H1 (cell line): Measurements from ENCODE around the gene PLSCR1. TPM values are rescaled to one million over a fixed set of nuclear protein-coding genes. Genes with fewer than 3 reads are reported as not detected.

ENCODE experiments used
- CTCF ChIA-PET: fragments of 300-600 bp; sonication (Branson Sonifier 250); formaldehyde crosslinking; loops from one replicate; lab custom pipeline; 2021; ENCODE audit not compliant: partially characterized antibody; lab: Charles Lee
- POLR2A ChIA-PET: fragments of 300-600 bp; sonication (Branson Sonifier 250); formaldehyde crosslinking; loops from one replicate; lab custom pipeline; 2021; ENCODE audit warnings: inconsistent platforms; ENCODE audit not compliant: partially characterized antibody; lab: Charles Lee
- DNase-seq, 2 experiments: peaks; one replicate each; pipeline versions ENCODE4 v3.0.0 to v3.0.0-alpha.2; 2010 to 2022; ENCODE audit warnings: low spot score in 2 of 2, low read depth in 1 of 2, mixed read lengths in 1 of 2
- FAIRE-seq: peaks from 2 replicates; lab custom pipeline; 2011; peaks lifted over from hg19 to GRCh38; lab: Jason Lieb, UNC
- H2AFZ ChIP-seq: 2 replicates; pipeline ENCODE4 v1.8.1; 2012; ENCODE audit warnings: low read length, inconsistent platforms
- H2AK5ac ChIP-seq: 2 replicates; pipeline ENCODE4 v1.6.1; 2013; ENCODE audit warnings: low read depth, low read length
- H2BK120ac ChIP-seq: replicated peaks from 2 replicates; pipeline ENCODE3; 2013; ENCODE audit warnings: low read depth, low read length, inconsistent platforms
- H2BK12ac ChIP-seq: 2 replicates; pipeline ENCODE4 v1.6.1; 2013; ENCODE audit warnings: low read depth, low read length
- H2BK15ac ChIP-seq: 2 replicates; pipeline ENCODE4 v1.6.1; 2013; ENCODE audit warnings: low read length
- H2BK20ac ChIP-seq: 2 replicates; pipeline ENCODE4 v1.6.1; 2013; ENCODE audit warnings: low read length
- H2BK5ac ChIP-seq: 2 replicates; pipeline ENCODE4 v1.6.1; 2013; ENCODE audit warnings: low read depth, low read length
- H3K14ac ChIP-seq: 2 replicates; pipeline ENCODE4 v1.6.1; 2013; ENCODE audit warnings: inconsistent platforms; ENCODE audit not compliant: insufficient read length
- H3K18ac ChIP-seq: 2 replicates; pipeline ENCODE4 v1.6.1; 2013; ENCODE audit warnings: low read length; ENCODE audit errors: extremely low read depth
- H3K23ac ChIP-seq: 2 replicates; pipeline ENCODE4 v1.6.1; 2013; ENCODE audit warnings: inconsistent platforms; ENCODE audit not compliant: insufficient read length
- H3K23me2 ChIP-seq: 2 replicates; pipeline ENCODE4 v1.6.1; 2013; ENCODE audit warnings: low read depth, low read length
- H3K27ac ChIP-seq: 2 replicates; pipeline ENCODE4 v1.6.1; 2011; ENCODE audit warnings: low read depth, low read length, inconsistent platforms
- H3K27me3 ChIP-seq, 4 experiments: replicated peaks in 1 of 4; 1 replicate in 1 of 4; 2 replicates in 3 of 4; pipeline versions ENCODE4 v1.6.1 to v1.8.1; 2011 to 2013; ENCODE audit warnings: low read length in 3 of 4, mild to moderate bottlenecking in 3 of 4, inconsistent platforms in 2 of 4, mixed read lengths in 2 of 4, moderate library complexity in 1 of 4; ENCODE audit not compliant: control insufficient read depth in 3 of 4, insufficient read depth in 3 of 4; ENCODE audit errors: extremely low read depth in 1 of 4
- H3K36me3 ChIP-seq, 4 experiments: 2 replicates each; pipeline versions ENCODE4 v1.6.1 to v1.8.1; 2011 to 2013; ENCODE audit warnings: mild to moderate bottlenecking in 4 of 4, low read length in 3 of 4, moderate library complexity in 2 of 4, control low read depth in 1 of 4, inconsistent platforms in 1 of 4; ENCODE audit not compliant: insufficient read depth in 4 of 4, control insufficient read depth in 2 of 4
- H3K4ac ChIP-seq: replicated peaks from 2 replicates; pipeline ENCODE3; 2013; ENCODE audit warnings: low read length, low read depth, mixed read lengths, inconsistent platforms; ENCODE audit not compliant: insufficient read length
- H3K4me1 ChIP-seq, 4 experiments: replicated peaks in 1 of 4; 1 replicate in 1 of 4; 2 replicates in 3 of 4; pipeline versions ENCODE4 v1.6.1 to v1.8.1; 2011 to 2013; ENCODE audit warnings: low read length in 3 of 4, inconsistent platforms in 2 of 4, mixed read lengths in 1 of 4; ENCODE audit not compliant: insufficient read depth in 4 of 4, control insufficient read depth in 3 of 4
- H3K4me2 ChIP-seq, 2 experiments: 2 replicates each; pipeline versions ENCODE4 v1.6.1 to v1.8.1; 2011 to 2013; ENCODE audit warnings: low read depth in 2 of 2, low read length in 2 of 2, control low read depth in 1 of 2, inconsistent platforms in 1 of 2, mild to moderate bottlenecking in 1 of 2; ENCODE audit not compliant: insufficient read depth in 1 of 2
- H3K4me3 ChIP-seq, 4 experiments: fragments of 200-600, 300-600 bp in 1 of 4; sonication (generic), shearing (Covaris generic), sonication (Bioruptor Twin) in 1 of 4; 2 replicates each; pipeline versions ENCODE4 v1.5.1 to v1.8.1; 2011 to 2016; ENCODE audit warnings: low read length in 4 of 4, low read depth in 3 of 4, control low read depth in 2 of 4, inconsistent platforms in 2 of 4, mild to moderate bottlenecking in 2 of 4, mixed read lengths in 1 of 4, moderate library complexity in 1 of 4; ENCODE audit not compliant: insufficient read depth in 2 of 4; ENCODE audit errors: extremely low read depth in 1 of 4
- H3K56ac ChIP-seq: replicated peaks from 2 replicates; pipeline ENCODE3; 2013; ENCODE audit warnings: low read depth, mild to moderate bottlenecking, mixed read lengths, low read length, inconsistent platforms; ENCODE audit not compliant: insufficient read length
- H3K79me1 ChIP-seq: 2 replicates; pipeline ENCODE4 v1.6.1; 2013; ENCODE audit warnings: low read depth, low read length, control low read depth
- H3K79me2 ChIP-seq, 2 experiments: 2 replicates each; pipeline versions ENCODE4 v1.6.1 to v1.8.1; 2012 to 2013; ENCODE audit warnings: low read length in 2 of 2, mild to moderate bottlenecking in 2 of 2, inconsistent platforms in 1 of 2; ENCODE audit not compliant: insufficient read depth in 2 of 2, control insufficient read depth in 1 of 2
- H3K9ac ChIP-seq, 4 experiments: replicated peaks in 1 of 4; 1 replicate in 1 of 4; 2 replicates in 3 of 4; pipeline versions ENCODE4 v1.6.1 to v1.8.1; 2011 to 2013; ENCODE audit warnings: low read depth in 3 of 4, low read length in 3 of 4, control low read depth in 2 of 4, mild to moderate bottlenecking in 2 of 4, moderate library complexity in 2 of 4, inconsistent platforms in 1 of 4; ENCODE audit errors: extremely low read depth in 1 of 4
- H3K9me3 ChIP-seq, 2 experiments: 2 replicates each; pipeline versions ENCODE4 v1.6.1 to v1.8.1; 2012 to 2013; ENCODE audit warnings: mild to moderate bottlenecking in 2 of 2, moderate library complexity in 2 of 2, control low read depth in 1 of 2, inconsistent platforms in 1 of 2, low read depth in 1 of 2, low read length in 1 of 2, mixed read lengths in 1 of 2; ENCODE audit not compliant: insufficient read depth in 2 of 2
- H4K20me1 ChIP-seq, 2 experiments: replicated peaks in 1 of 2; 2 replicates each; pipeline versions ENCODE3 to v1.8.1; 2011 to 2013; ENCODE audit warnings: inconsistent platforms in 2 of 2, low read length in 2 of 2, mild to moderate bottlenecking in 1 of 2; ENCODE audit not compliant: insufficient read depth in 2 of 2, control insufficient read depth in 1 of 2
- H4K5ac ChIP-seq: 2 replicates; pipeline ENCODE4 v1.6.1; 2013; ENCODE audit warnings: low read length, low read depth, mixed read lengths, inconsistent platforms; ENCODE audit not compliant: insufficient read length
- H4K8ac ChIP-seq: 2 replicates; pipeline ENCODE4 v1.8.0; 2013; ENCODE audit warnings: mild to moderate bottlenecking, moderate library complexity, low read length, inconsistent platforms; ENCODE audit not compliant: insufficient read depth; ENCODE audit errors: extremely low read depth
- H4K91ac ChIP-seq: replicated peaks from 2 replicates; pipeline ENCODE3; 2013; ENCODE audit warnings: low read length, mixed read lengths, inconsistent platforms; ENCODE audit not compliant: insufficient read length
- ATF3 ChIP-seq: IDR thresholded peaks from 2 replicates; pipeline ENCODE4 v1.6.1; 2011; ENCODE audit warnings: low read depth, mild to moderate bottlenecking, low read length; ENCODE audit not compliant: insufficient read depth
- BCL11A ChIP-seq, 2 experiments: IDR thresholded peaks; one replicate each; pipeline ENCODE4 v1.6.1; 2011; ENCODE audit warnings: low read depth in 2 of 2, low read length in 2 of 2, mild to moderate bottlenecking in 2 of 2
- CBX8 ChIP-seq: fragments of 300-800, 300-1000 bp; sonication (generic); IDR thresholded peaks from 2 replicates; pipeline ENCODE4 v1.7.1; 2016; ENCODE audit warnings: low read depth, low read length, borderline replicate concordance
- CREB1 ChIP-seq: IDR thresholded peaks from 2 replicates; pipeline ENCODE4 v1.6.1; 2012; ENCODE audit warnings: inconsistent platforms
- CTCF ChIP-seq, 3 experiments: IDR thresholded peaks; 1 replicate in 2 of 3; 2 replicates in 1 of 3; pipeline versions ENCODE4 v1.5.1 to v1.6.1; 2011; ENCODE audit warnings: low read length in 3 of 3, mild to moderate bottlenecking in 3 of 3, inconsistent platforms in 2 of 3, low read depth in 1 of 3, moderate library complexity in 1 of 3; ENCODE audit not compliant: insufficient read depth in 1 of 3; ENCODE audit errors: control extremely low read depth in 1 of 3
- HDAC2 ChIP-seq, 2 experiments: fragments of 300-600 bp in 1 of 2; sonication (generic) in 1 of 2; IDR thresholded peaks; 2 replicates each; pipeline ENCODE4 v1.6.1; 2011 to 2012; ENCODE audit warnings: low read depth in 2 of 2, low read length in 2 of 2, mild to moderate bottlenecking in 2 of 2, moderate library complexity in 2 of 2, borderline replicate concordance in 1 of 2, inconsistent platforms in 1 of 2
- MAX ChIP-seq: IDR thresholded peaks from 2 replicates; pipeline ENCODE4 v1.6.1; 2012; ENCODE audit warnings: inconsistent platforms
- POLR2AphosphoS5 ChIP-seq: IDR thresholded peaks from 2 replicates; pipeline ENCODE4 v1.6.1; 2011; ENCODE audit warnings: low read depth, low read length
- SIRT6 ChIP-seq: IDR thresholded peaks from one replicate; pipeline ENCODE4 v1.7.1; 2012; ENCODE audit warnings: low read length, inconsistent platforms
- TEAD4 ChIP-seq: IDR thresholded peaks from 2 replicates; pipeline ENCODE4 v1.6.1; 2012; ENCODE audit warnings: low read depth, low read length, inconsistent platforms, mixed read lengths
- YY1 ChIP-seq: IDR thresholded peaks from 2 replicates; pipeline ENCODE4 v1.6.1; 2011; ENCODE audit warnings: low read depth, mild to moderate bottlenecking, low read length
- WGBS, 2 experiments: shearing (Covaris generic) in 1 of 2; methylation state at CpG; one replicate each; pipeline versions ENCODE4 v1.1.6 to v1.1.7; 2013 to 2015; ENCODE audit warnings: low lambda C conversion rate in 2 of 2, mixed read lengths in 2 of 2, inconsistent platforms in 1 of 2, low coverage in 1 of 2, missing lambda C conversion rate in 1 of 2; ENCODE audit not compliant: insufficient replicate concordance in 2 of 2, insufficient coverage in 1 of 2, insufficient read length in 1 of 2; ENCODE audit errors: extremely low coverage in 1 of 2, missing lambda C conversion rate in 1 of 2; 5-methylcytosine and 5-hydroxymethylcytosine counted together
- polyA plus RNA-seq, 7 experiments: library from polyadenylated mRNA; depleted of rRNA in 3 of 7; stranded (reverse) in 5 of 7; unstranded in 2 of 7; fragments of >200 nt in 5 of 7; fragments of 200-250 nt in 2 of 7; gene quantifications; 1 replicate in 5 of 7; 2 replicates in 1 of 7; 4 replicates in 1 of 7; pipeline versions ENCODE4 v1.2.1 to v1.2.3, GENCODE V29; 2011 to 2013; ENCODE audit warnings: missing spikeins in 2 of 7, mixed read lengths in 2 of 7
- total RNA-seq: library from RNA; stranded (reverse); fragmentation: NEBNext Ultra II Directional; extraction: Animal tissue kit (Norgen Biotek cat#: 25700); gene quantifications from 2 replicates; pipeline ENCODE4 v1.2.1, GENCODE V29; 2021

Gene PLSCR1
- total and polyA plus RNA-seq, 2 of the 8 experiments (the other 6 are each of a cell fraction or from before 2014, with no cell fraction given): 32.2 to 48.5 TPM

DNA sequence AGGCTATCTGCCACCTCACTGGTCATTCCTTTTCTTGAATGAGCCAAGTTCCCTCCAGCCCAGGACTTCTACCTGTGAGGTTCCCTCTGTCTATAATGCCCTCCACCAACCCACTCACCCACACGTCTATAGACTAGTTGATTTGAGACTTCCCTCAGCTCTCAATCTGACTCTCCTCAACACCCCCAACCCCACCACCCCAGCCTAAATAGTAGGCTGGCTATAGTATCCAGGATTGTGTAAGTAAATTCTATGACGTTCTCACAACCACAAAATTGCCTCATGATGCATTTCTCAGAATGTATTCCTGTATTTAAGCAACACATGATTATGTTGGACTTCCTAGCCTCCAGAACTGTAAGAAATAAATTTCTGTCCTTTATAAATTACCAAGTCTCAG is 2.2 kb downstream of the PLSCR1 start:
- Histone ChIP-seq H4K91ac (no peak overlapping the region), H2BK120ac (no peak overlapping the region), H3K9me3 (peaks cover 7 to 9% of the 10 kb centered on the region in 2 experiments), H3K36me3 (peaks cover 0 to 9% (median 6%) of the 10 kb centered on the region in 4 experiments; a peak in 5 of 8 replicates), H3K4ac (no peak overlapping the region), H3K27ac (no peak overlapping the region), H3K79me1 (peaks cover 3% of the 10 kb centered on the region), H3K23ac (no peak overlapping the region), H2BK12ac (no peak overlapping the region), H3K23me2 (no peaks in the 10 kb centered on the region; the same call in 1 of the 2 replicates), H3K27me3 (no peaks in the 10 kb centered on the region), H2BK20ac (no peak overlapping the region), H3K4me1 (peaks cover 0 to 5% (median 3%) of the 10 kb centered on the region in 4 experiments; a peak in 2 of 7 replicates), H4K20me1 (peaks cover 0 to 5% of the 10 kb centered on the region in 2 experiments), H3K14ac (no peak overlapping the region), H3K9ac (peak overlapping the region in 1 of 4 experiments; percentile 34; a peak in 1 of 7 replicates), H3K4me2 (no peak overlapping the region; a peak in 1 of 4 replicates), H4K8ac (no peak overlapping the region), H2BK15ac (no peak overlapping the region), H3K56ac (no peak overlapping the region), H4K5ac (no peak overlapping the region), H2AK5ac (no peak overlapping the region), H3K18ac (no peak overlapping the region), H2BK5ac (no peak overlapping the region), H2AFZ (no peak overlapping the region), H3K79me2 (peaks cover 0 to 49% of the 10 kb centered on the region in 2 experiments; a peak in 2 of 4 replicates), H3K4me3 (no peak overlapping the region)
- no peak for DNase-seq
- CTCF ChIA-PET: no interaction called here
- 92% methylated on average over 2 of the region's 2 CpGs; no CpG with 5 or more reads in 1 of the 2 experiments for WGBS, 2 experiments
- no peak for FAIRE-seq
- POLR2A ChIA-PET: no interaction called here
- TF ChIP-seq TEAD4: no peak
- no peak for TF ChIP-seq YY1
- TF ChIP-seq CTCF (IDR thresholded peaks at IDR 0.05; ENCODE audit: control extremely low read depth in 1 of 3, insufficient read depth in 1 of 3, low read depth in 1 of 3, low read length in 3 of 3): no peak
- TF ChIP-seq HDAC2 (IDR thresholded peaks at IDR 0.05; ENCODE audit: borderline replicate concordance in 1 of 2, low read depth in 2 of 2, low read length in 2 of 2): no peak
- TF ChIP-seq CREB1: no peak
- no peak for TF ChIP-seq SIRT6
- no peak for TF ChIP-seq MAX
- TF ChIP-seq CBX8: no peak
- no peak for TF ChIP-seq ATF3
- TF ChIP-seq POLR2AphosphoS5: no peak
- no peak for TF ChIP-seq BCL11A (IDR thresholded peaks at IDR 0.05; ENCODE audit: low read depth in 2 of 2, low read length in 2 of 2)
